Kidney tubule cell (primary cell): Measurements from ENCODE around the gene DIDO1.

ENCODE experiments used
- DNase-seq: peaks from one replicate; pipeline ENCODE4 v3.0.0-alpha.2; 2018; ENCODE audit warnings: low spot score

The DIDO1 gene

GRCh38 chr20:62910777-62911497 lies 15.4 kb downstream of the DIDO1 start:
- DNase-seq, result no peak

GRCh38 chr20:62910217-62910766 lies 16.0 kb downstream of the DIDO1 start:
- no peak for DNase-seq

GRCh38 chr20:62908971-62909791 lies 17.1 kb downstream of the DIDO1 start:
- DNase-seq, result no peak

GRCh38 chr20:62907384-62908317 lies 18.7 kb downstream of the DIDO1 start:
- no peak for DNase-seq

GRCh38 chr20:62906647-62907375 lies 19.5 kb downstream of the DIDO1 start:
- DNase-seq, result no peak

- no peak for DNase-seq
These were observed 20.1 kb downstream of the DIDO1 start for GRCh38 chr20:62906209-62906608.

GRCh38 chr20:62905536-62906117 lies 20.7 kb downstream of the DIDO1 start:
- DNase-seq, result no peak

GRCh38 chr20:62902926-62903615 lies 23.2 kb downstream of the DIDO1 start:
- DNase-seq, result no peak

GRCh38 chr20:62901891-62902290 lies 24.4 kb downstream of the DIDO1 start:
- DNase-seq, result no peak

GRCh38 chr20:62900692-62901584 lies 25.4 kb downstream of the DIDO1 start:
- peak; percentile 66 for DNase-seq

GRCh38 chr20:62900052-62900691 lies 26.1 kb downstream of the DIDO1 start:
- peak; percentile 61 for DNase-seq

- no peak for DNase-seq
These were observed 26.7 kb downstream of the DIDO1 start for GRCh38 chr20:62899633-62900051.

- DNase-seq, result peak; percentile 30
These were observed 27.2 kb downstream of the DIDO1 start for GRCh38 chr20:62898970-62899632.

- no peak for DNase-seq
These were observed 28.0 kb downstream of the DIDO1 start for GRCh38 chr20:62898093-62898964.

- no peak for DNase-seq
These were observed 28.6 kb downstream of the DIDO1 start for GRCh38 chr20:62897666-62898065.

GRCh38 chr20:62896526-62896925 lies 29.8 kb downstream of the DIDO1 start:
- DNase-seq, result no peak

- DNase-seq, result no peak
These were observed 30.8 kb downstream of the DIDO1 start for GRCh38 chr20:62895539-62895938.
